HL-60 (cell line): ENCODE measurements around the gene CPT1C.

Source experiments
- GABPA ChIP-seq: IDR thresholded peaks from 2 replicates; pipeline ENCODE4 v1.6.1; 2012; ENCODE audit warnings: low read depth
- POLR2AphosphoS5 ChIP-seq: IDR thresholded peaks from 2 replicates; pipeline ENCODE4 v1.6.1; 2012; ENCODE audit warnings: low read depth
- REST ChIP-seq: IDR thresholded peaks from 2 replicates; pipeline ENCODE4 v1.6.1; 2012; ENCODE audit warnings: low read depth; ENCODE audit not compliant: insufficient replicate concordance
- SPI1 ChIP-seq: IDR thresholded peaks from 2 replicates; pipeline ENCODE4 v1.6.1; 2012; ENCODE audit warnings: low read depth, mild to moderate bottlenecking, borderline replicate concordance
- TF ChIP-seq, protein P1 (sequence below): IDR thresholded peaks from one replicate; pipeline ENCODE4 v1.5.1; 2011; ENCODE audit warnings: low read length, control low read depth, inconsistent platforms; ENCODE audit not compliant: insufficient read depth

DNA sequence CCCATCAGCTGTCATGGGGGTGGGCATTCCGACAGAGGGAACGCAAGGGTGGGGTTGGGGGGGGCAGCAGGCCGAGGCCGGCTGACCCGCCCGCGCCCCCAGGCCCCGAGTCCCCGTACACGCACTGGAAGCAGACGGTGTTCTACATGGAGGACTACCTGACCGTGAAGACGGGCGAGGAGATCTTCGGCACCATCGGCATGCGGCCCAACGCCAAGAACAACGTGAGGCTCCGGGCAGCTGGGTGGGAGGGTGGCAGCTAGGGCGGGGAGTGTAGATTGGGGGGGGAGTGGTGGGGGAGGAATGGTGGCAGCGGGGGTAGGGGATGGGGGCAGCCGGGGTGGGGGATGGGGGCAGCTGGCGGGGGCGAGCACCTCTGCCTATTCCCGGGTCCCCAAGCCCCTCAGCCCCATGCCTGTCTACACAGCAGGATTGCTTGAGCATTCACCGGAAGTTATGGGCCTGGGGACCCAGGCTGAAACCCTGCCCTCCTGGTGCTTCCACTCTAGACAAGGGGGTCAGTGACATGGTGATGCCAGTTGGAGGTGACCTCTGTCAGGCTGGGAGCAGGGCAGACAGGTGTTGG lies 4.3 kb upstream of the CPT1C start:
- no peak for TF ChIP-seq SPI1
- TF ChIP-seq, protein P1, sequence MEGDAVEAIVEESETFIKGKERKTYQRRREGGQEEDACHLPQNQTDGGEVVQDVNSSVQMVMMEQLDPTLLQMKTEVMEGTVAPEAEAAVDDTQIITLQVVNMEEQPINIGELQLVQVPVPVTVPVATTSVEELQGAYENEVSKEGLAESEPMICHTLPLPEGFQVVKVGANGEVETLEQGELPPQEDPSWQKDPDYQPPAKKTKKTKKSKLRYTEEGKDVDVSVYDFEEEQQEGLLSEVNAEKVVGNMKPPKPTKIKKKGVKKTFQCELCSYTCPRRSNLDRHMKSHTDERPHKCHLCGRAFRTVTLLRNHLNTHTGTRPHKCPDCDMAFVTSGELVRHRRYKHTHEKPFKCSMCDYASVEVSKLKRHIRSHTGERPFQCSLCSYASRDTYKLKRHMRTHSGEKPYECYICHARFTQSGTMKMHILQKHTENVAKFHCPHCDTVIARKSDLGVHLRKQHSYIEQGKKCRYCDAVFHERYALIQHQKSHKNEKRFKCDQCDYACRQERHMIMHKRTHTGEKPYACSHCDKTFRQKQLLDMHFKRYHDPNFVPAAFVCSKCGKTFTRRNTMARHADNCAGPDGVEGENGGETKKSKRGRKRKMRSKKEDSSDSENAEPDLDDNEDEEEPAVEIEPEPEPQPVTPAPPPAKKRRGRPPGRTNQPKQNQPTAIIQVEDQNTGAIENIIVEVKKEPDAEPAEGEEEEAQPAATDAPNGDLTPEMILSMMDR, result no peak
- no peak for TF ChIP-seq REST
- TF ChIP-seq GABPA, result no peak
- no peak for TF ChIP-seq POLR2AphosphoS5
